IMR-90 (cell line): Measurements from ENCODE around the gene ZNF469.

Source experiments
- CEBPB ChIP-seq: IDR thresholded peaks from 2 replicates; pipeline ENCODE4 v1.6.1; 2012; ENCODE audit warnings: low read depth, low read length, improper control_type of control experiment
- CTCF ChIP-seq: conservative IDR thresholded peaks from 2 replicates; pipeline ENCODE4 v1.5.1; 2012; ENCODE audit warnings: mild to moderate bottlenecking, low read depth, low read length, improper control_type of control experiment
- ELK1 ChIP-seq: fragments of 150-350 bp; IDR thresholded peaks from 2 replicates; pipeline ENCODE4 v1.6.1; 2016; ENCODE audit warnings: low read depth, mild to moderate bottlenecking, low read length, moderate library complexity, borderline replicate concordance
- FOS ChIP-seq: fragments of 150-350 bp; IDR thresholded peaks from 2 replicates; pipeline ENCODE4 v1.6.1; 2016; ENCODE audit warnings: low read depth, low read length
- MAFK ChIP-seq: IDR thresholded peaks from 2 replicates; pipeline ENCODE4 v1.6.1; 2012; ENCODE audit warnings: low read depth, low read length, improper control_type of control experiment
- MAZ ChIP-seq: IDR thresholded peaks from 2 replicates; pipeline ENCODE4 v1.6.1; 2012; ENCODE audit warnings: low read depth, mild to moderate bottlenecking, low read length, improper control_type of control experiment, moderate library complexity, borderline replicate concordance
- MXI1 ChIP-seq: IDR thresholded peaks from 2 replicates; pipeline ENCODE4 v1.6.1; 2012; ENCODE audit warnings: low read depth, mild to moderate bottlenecking, low read length, moderate library complexity, borderline replicate concordance
- NFE2L2 ChIP-seq: fragments of 150-350 bp; IDR thresholded peaks from 2 replicates; pipeline ENCODE4 v1.6.1; 2016; ENCODE audit warnings: low read depth, mild to moderate bottlenecking, low read length
- POLR2A ChIP-seq: IDR thresholded peaks from 2 replicates; pipeline ENCODE4 v1.6.1; 2012; ENCODE audit warnings: mild to moderate bottlenecking, low read depth, low read length
- RAD21 ChIP-seq: IDR thresholded peaks from 2 replicates; pipeline ENCODE4 v1.6.1; 2012; ENCODE audit warnings: low read length, improper control_type of control experiment
- RCOR1 ChIP-seq: IDR thresholded peaks from 2 replicates; pipeline ENCODE4 v1.6.1; 2012; ENCODE audit warnings: mild to moderate bottlenecking, low read length, improper control_type of control experiment; ENCODE audit not compliant: insufficient replicate concordance
- RFX5 ChIP-seq: IDR thresholded peaks from 2 replicates; pipeline ENCODE4 v1.8.0; 2012; ENCODE audit warnings: low read depth, mild to moderate bottlenecking, low read length, moderate library complexity
- SMC3 ChIP-seq: fragments of 150-350 bp; IDR thresholded peaks from 2 replicates; pipeline ENCODE4 v1.6.1; 2016; ENCODE audit warnings: low read depth, mild to moderate bottlenecking, antibody characterized with exemption, low read length, moderate library complexity
- USF2 ChIP-seq: fragments of 150-350 bp; IDR thresholded peaks from 2 replicates; pipeline ENCODE4 v1.6.1; 2017; ENCODE audit warnings: mild to moderate bottlenecking, antibody characterized with exemption, low read length, low read depth

- TF ChIP-seq SMC3 (no peak), POLR2A (no peak), RFX5 (no peak), CTCF (no peak), FOS (no peak), ELK1 (no peak), RCOR1 (no peak), RAD21 (no peak), USF2 (no peak), MAZ (no peak), CEBPB (no peak), MAFK (no peak), NFE2L2 (no peak), MXI1 (no peak)
Observed at GRCh38 chr16:88374736-88375135, 8.0 kb upstream of the ZNF469 start.
